MCF 10A (cell line): ENCODE data around the gene MOK. TPM values are rescaled to one million over a fixed set of nuclear protein-coding genes. Genes with fewer than 3 reads are reported as not detected.

Experiments used
- BruUV-seq: library from RNA; stranded (reverse); fragments of 400-500 nt; replicated peaks from 2 replicates; lab custom pipeline; 2021; lab: Mats Ljungman, UMichigan
- CTCF ChIA-PET: fragments of 300-600 bp; sonication (Branson Sonifier 250); formaldehyde crosslinking; extraction: SDS; loops from one replicate; lab custom pipeline; 2021; ENCODE audit warnings: antibody characterized with exemption, inconsistent platforms; lab: Yijun Ruan, JAX
- POLR2A ChIA-PET: fragments of 300-600, 350-650 bp; sonication (Branson Sonifier 250); formaldehyde crosslinking; extraction: SDS; loops from one replicate; lab custom pipeline; 2020; ENCODE audit warnings: antibody characterized with exemption, inconsistent platforms; lab: Yijun Ruan, JAX
- DNase-seq: peaks from one replicate; pipeline ENCODE4 v3.0.0-alpha.2; 2018; ENCODE audit not compliant: unreplicated experiment
- H3K27ac Mint-ChIP-seq: one replicate; pipeline ENCODE4 v1.8.0; 2022; ENCODE audit warnings: mild to moderate bottlenecking, low read depth, mixed read lengths; ENCODE audit not compliant: unreplicated experiment
- H3K27me3 Mint-ChIP-seq: one replicate; pipeline ENCODE4 v1.8.0; 2022; ENCODE audit warnings: mixed read lengths; ENCODE audit not compliant: insufficient read depth, unreplicated experiment
- H3K36me3 Mint-ChIP-seq: one replicate; pipeline ENCODE4 v1.8.0; 2022; ENCODE audit warnings: mild to moderate bottlenecking, moderate library complexity, mixed read lengths; ENCODE audit not compliant: insufficient read depth, unreplicated experiment
- H3K4me1 Mint-ChIP-seq: one replicate; pipeline ENCODE4 v1.8.0; 2022; ENCODE audit warnings: mixed read lengths; ENCODE audit not compliant: insufficient read depth, unreplicated experiment
- H3K4me3 Mint-ChIP-seq: one replicate; pipeline ENCODE4 v1.8.0; 2022; ENCODE audit warnings: mild to moderate bottlenecking, moderate library complexity, mixed read lengths; ENCODE audit not compliant: unreplicated experiment
- H3K9me3 Mint-ChIP-seq: one replicate; pipeline ENCODE4 v1.8.0; 2022; ENCODE audit warnings: mixed read lengths; ENCODE audit not compliant: unreplicated experiment
- CTCF ChIP-seq: fragments of 200-600 bp; IDR thresholded peaks from one replicate; pipeline ENCODE4 v1.8.0; 2022; ENCODE audit warnings: antibody characterized with exemption, mild to moderate bottlenecking; ENCODE audit not compliant: unreplicated experiment
- intact Hi-C: fragments of 100-400 bp; cut with micrococcal nuclease; formaldehyde crosslinking; loops from 2 replicates; pipeline ENCODE4 v1.14.1; 2022
- total RNA-seq: library from RNA; stranded (reverse); gene quantifications from 2 replicates; pipeline ENCODE4 v1.2.3, GENCODE V29; 2022

Gene MOK
- total RNA-seq, 1 experiment from 2014 or later = 98.9 TPM

GRCh38 chr14:102255401-102256190 lies 49.4 kb downstream of the MOK start:
- TF ChIP-seq CTCF = no peak
- BruUV-seq = no TSS peak
- Mint-ChIP-seq H3K36me3 (no peaks in the 10 kb centered on the region), H3K4me3 (no peak overlapping the region), H3K9me3 (no peaks in the 10 kb centered on the region), H3K4me1 (no peaks in the 10 kb centered on the region), H3K27ac (peak overlapping the region; percentile 44), H3K27me3 (no peaks in the 10 kb centered on the region)
- intact Hi-C loops = no loop called here
- peak; percentile 37 for DNase-seq
- ChIA-PET POLR2A (interaction anchor here (0.6 to 1.5 kb wide), 4 partner anchors 10 to 48 kb away, joined by 3 to 6 read pairs (median 4); no protein-coding TSS in a partner anchor), CTCF (interaction anchor here (0.6 to 1.5 kb wide), 7 partner anchors 19 to 354 kb away, joined by 3 to 6 read pairs (median 4); no protein-coding TSS in a partner anchor)

GRCh38 chr14:102252834-102253801 lies 51.8 kb downstream of the MOK start:
- BruUV-seq = no TSS peak
- Mint-ChIP-seq H3K27me3 (no peaks in the 10 kb centered on the region), H3K4me1 (no peaks in the 10 kb centered on the region), H3K36me3 (no peaks in the 10 kb centered on the region), H3K4me3 (no peak overlapping the region), H3K27ac (no peak overlapping the region), H3K9me3 (no peaks in the 10 kb centered on the region)
- intact Hi-C loops = no loop called here
- POLR2A ChIA-PET = no interaction called here
- CTCF ChIA-PET = interaction anchor here (0.7 kb wide), 2 partner anchors 22 to 218 kb away, joined by 3 to 5 read pairs; no protein-coding TSS in a partner anchor
- no peak for DNase-seq
- TF ChIP-seq CTCF = no peak

DNA sequence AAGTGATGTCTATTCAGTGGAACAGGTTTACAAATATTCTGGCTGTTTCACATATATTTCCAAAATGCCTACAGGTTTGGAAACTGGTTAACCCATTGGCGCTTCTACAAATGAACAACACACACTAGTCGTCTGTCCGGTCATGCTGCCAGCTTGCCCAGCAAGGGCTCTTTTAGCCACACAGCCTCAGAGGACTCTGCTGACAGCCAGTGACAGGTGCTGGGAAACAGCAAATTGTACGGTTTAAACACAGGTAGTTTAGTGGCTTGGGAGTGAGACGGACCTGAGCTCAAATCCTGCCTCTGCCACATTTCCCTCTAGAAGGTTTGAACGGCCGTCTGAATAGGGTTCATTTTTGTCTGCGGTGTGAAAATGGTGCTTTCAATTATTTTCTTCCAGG lies 53.8 kb downstream of the MOK start:
- Mint-ChIP-seq H3K9me3 (no peaks in the 10 kb centered on the region), H3K4me3 (no peak overlapping the region)

More for the DNA sequence above, 53.8 kb downstream of the MOK start:
- no peaks in the 10 kb centered on the region for H3K4me1 Mint-ChIP-seq
- CTCF ChIA-PET = no interaction called here
- BruUV-seq = no TSS peak
- TF ChIP-seq CTCF = no peak
- no peaks in the 10 kb centered on the region for H3K27me3 Mint-ChIP-seq
- POLR2A ChIA-PET = no interaction called here
- no peaks in the 10 kb centered on the region for H3K36me3 Mint-ChIP-seq
- intact Hi-C loops = no loop called here
- H3K27ac Mint-ChIP-seq = no peak overlapping the region
- no peak for DNase-seq
